Esophagus muscularis mucosa (tissue), 3 donors: Measurements from ENCODE around the gene INSYN2B.

Source experiments
- CTCF ChIP-seq, 3 experiments: fragments of 200-600 bp in 2 of 3; fragments of 450-650 bp in 1 of 3; sonication (generic) in 2 of 3; IDR thresholded peaks; one replicate each; pipeline ENCODE4 v1.5.1; 2017 to 2019; ENCODE audit warnings: antibody characterized with exemption in 3 of 3, mild to moderate bottlenecking in 2 of 3, moderate library complexity in 1 of 3
- POLR2A ChIP-seq: fragments of 450-650 bp; IDR thresholded peaks from one replicate; pipeline ENCODE4 v1.6.1; 2017; ENCODE audit warnings: antibody characterized with exemption, moderate library complexity, mild to moderate bottlenecking, low read depth
- POLR2AphosphoS5 ChIP-seq, 2 donors: sonication (generic); formaldehyde crosslinking; IDR thresholded peaks; one replicate each; pipeline ENCODE4 v1.6.1; 2017; ENCODE audit warnings: antibody characterized with exemption in 2 of 2

DNA sequence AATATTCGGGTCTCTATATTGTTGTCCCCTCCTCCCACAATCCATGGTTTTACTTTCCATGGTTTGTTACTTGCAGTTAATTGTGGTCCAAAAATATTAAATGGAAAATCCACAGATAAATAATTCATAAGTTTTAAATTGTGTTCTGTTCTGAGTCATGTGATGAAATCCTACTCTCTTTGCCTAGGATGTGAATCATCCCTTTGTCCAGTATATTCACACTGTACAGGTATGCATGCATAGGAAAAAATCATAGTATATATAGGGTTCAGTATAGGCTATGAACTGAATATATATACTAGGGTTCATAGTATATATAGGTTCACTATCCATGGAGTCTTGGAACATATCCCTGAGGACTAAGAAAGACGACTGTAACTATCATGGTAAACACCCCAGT lies 19.6 kb downstream of the INSYN2B start:
- no peak for TF ChIP-seq CTCF (IDR thresholded peaks at IDR 0.05)
- TF ChIP-seq POLR2A, result no peak
- no peak for TF ChIP-seq POLR2AphosphoS5 (IDR thresholded peaks at IDR 0.05)
